ENCODE data around the gene ADAMTS2.

ADAMTS2 gene

DNA sequence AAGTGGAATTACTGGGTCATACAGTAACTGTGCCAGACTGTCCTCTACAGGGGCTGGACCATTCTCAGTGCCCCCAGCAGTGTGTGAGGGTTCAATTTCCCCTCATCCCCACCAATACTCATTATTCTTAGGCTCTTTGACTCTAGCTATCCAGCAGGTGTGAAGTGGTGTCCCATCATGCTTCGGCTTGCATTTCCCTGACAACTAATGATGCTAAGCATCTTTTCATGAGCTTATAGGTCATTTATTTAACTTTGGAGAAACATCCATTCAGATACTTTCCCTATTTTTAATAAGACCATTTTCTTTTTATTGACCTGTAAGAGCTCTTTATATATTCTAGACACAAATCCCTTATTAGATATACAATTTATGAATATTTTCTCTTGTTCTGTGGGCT is 63.6 kb downstream of the ADAMTS2 start:
- Histone ChIP-seq H3K27me3 (ENCODE audit: insufficient read depth, low read length) (no peaks in the 10 kb centered on the region), H3K9me3 (ENCODE audit: low read length) (no peaks in the 10 kb centered on the region), H3K4me3 (ENCODE audit: low read depth, low read length, poor library complexity, severe bottlenecking) (no peak overlapping the region), H3K36me3 (ENCODE audit: insufficient read depth, low read length) (no peaks in the 10 kb centered on the region), H2AFZ (ENCODE audit: low read length) (no peak overlapping the region), H3K79me2 (ENCODE audit: insufficient read depth, low read length) (no peaks in the 10 kb centered on the region), H3K27ac (ENCODE audit: low read depth, low read length, poor library complexity, severe bottlenecking) (no peak overlapping the region), H3K9me2 (ENCODE audit: low read depth, low read length) (no peaks in the 10 kb centered on the region), H3K4me1 (ENCODE audit: insufficient read depth, low read length, severe bottlenecking) (no peaks in the 10 kb centered on the region), H4K20me1 (ENCODE audit: insufficient read depth, low read length) (no peaks in the 10 kb centered on the region), H3K4me2 (ENCODE audit: low read length) (no peak overlapping the region), H3F3A (ENCODE audit: insufficient read depth, low read length) (no peaks in the 10 kb centered on the region), H3K9ac (ENCODE audit: low read length) (no peak overlapping the region)
- TF ChIP-seq EZH2 (IDR thresholded peaks at IDR 0.05; ENCODE audit: borderline replicate concordance, low read length), result no peak
- TF ChIP-seq, protein P1, sequence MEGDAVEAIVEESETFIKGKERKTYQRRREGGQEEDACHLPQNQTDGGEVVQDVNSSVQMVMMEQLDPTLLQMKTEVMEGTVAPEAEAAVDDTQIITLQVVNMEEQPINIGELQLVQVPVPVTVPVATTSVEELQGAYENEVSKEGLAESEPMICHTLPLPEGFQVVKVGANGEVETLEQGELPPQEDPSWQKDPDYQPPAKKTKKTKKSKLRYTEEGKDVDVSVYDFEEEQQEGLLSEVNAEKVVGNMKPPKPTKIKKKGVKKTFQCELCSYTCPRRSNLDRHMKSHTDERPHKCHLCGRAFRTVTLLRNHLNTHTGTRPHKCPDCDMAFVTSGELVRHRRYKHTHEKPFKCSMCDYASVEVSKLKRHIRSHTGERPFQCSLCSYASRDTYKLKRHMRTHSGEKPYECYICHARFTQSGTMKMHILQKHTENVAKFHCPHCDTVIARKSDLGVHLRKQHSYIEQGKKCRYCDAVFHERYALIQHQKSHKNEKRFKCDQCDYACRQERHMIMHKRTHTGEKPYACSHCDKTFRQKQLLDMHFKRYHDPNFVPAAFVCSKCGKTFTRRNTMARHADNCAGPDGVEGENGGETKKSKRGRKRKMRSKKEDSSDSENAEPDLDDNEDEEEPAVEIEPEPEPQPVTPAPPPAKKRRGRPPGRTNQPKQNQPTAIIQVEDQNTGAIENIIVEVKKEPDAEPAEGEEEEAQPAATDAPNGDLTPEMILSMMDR (IDR thresholded peaks at IDR 0.05; ENCODE audit: low read length), result no peak

DNA sequence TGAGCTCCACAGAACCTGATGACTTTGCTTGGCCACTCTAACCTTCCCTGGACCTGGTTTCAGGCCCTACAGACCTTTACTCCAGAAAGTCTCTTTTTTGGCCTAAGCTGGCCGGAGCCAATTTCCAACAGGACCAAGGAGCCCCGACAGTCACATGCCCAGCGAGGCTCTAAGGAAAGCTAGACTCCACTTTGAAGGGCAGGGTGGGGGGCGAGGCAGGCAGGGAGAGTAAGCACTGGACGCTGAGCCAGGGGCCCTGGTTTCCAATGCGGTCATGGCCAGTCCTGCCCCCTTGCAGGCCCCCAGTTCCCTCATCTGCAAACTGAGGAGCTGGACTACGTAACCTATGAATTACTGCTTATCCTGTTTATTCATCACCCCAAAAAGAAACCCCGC is 65.2 kb downstream of the ADAMTS2 start:
- TF ChIP-seq, protein P1 (IDR thresholded peaks at IDR 0.05; ENCODE audit: low read length), result no peak
- Histone ChIP-seq H4K20me1 (ENCODE audit: insufficient read depth, low read length) (no peaks in the 10 kb centered on the region), H3K4me2 (ENCODE audit: low read length) (no peak overlapping the region), H3K4me1 (ENCODE audit: insufficient read depth, low read length, severe bottlenecking) (no peaks in the 10 kb centered on the region), H2AFZ (ENCODE audit: low read length) (no peak overlapping the region), H3K27ac (ENCODE audit: low read depth, low read length, poor library complexity, severe bottlenecking) (no peak overlapping the region), H3K27me3 (ENCODE audit: insufficient read depth, low read length) (no peaks in the 10 kb centered on the region), H3K9me2 (ENCODE audit: low read depth, low read length) (no peaks in the 10 kb centered on the region), H3K9me3 (ENCODE audit: low read length) (no peaks in the 10 kb centered on the region), H3F3A (ENCODE audit: insufficient read depth, low read length) (no peaks in the 10 kb centered on the region), H3K4me3 (ENCODE audit: low read depth, low read length, poor library complexity, severe bottlenecking) (no peak overlapping the region), H3K79me2 (ENCODE audit: insufficient read depth, low read length) (no peaks in the 10 kb centered on the region), H3K9ac (ENCODE audit: low read length) (no peak overlapping the region), H3K36me3 (ENCODE audit: insufficient read depth, low read length) (no peaks in the 10 kb centered on the region)

DNA sequence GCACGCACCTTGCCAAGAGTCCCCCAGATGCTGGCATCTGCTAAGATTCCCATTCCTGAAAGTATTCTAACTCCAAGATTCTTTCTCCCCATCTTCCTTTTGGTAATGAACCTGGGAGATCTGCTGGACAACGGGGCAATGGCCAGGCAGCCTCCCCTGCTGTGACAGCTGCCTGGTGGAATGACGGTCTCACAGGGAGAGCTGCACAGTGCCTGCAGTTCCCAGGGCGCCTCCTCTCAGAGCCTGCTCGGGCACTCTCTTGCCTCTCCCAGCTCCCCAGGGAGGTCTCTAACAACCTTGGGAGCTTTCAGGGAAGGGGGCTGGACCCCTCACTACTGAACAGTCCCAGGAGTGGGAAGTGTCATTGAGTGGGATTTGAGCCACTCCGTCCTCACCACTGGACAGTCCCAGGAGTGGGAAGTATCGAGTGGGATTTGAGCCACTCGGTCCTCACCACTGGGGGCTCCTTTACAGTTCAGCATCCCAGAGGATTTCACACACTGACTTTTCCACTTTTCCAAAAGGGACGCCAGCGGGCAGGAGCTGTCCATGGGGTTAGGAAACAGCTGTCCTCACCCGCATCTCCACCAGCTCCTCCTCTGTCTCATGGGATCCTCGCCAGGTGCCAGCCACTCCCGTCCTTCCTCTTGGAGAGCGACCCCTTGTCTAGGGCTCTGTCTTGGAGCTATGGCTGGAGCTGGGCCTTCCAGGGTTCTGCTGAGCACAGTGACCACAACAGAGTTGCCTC is 65.7 kb downstream of the ADAMTS2 start:
- no peak overlapping the region for H3K4me2 ChIP-seq (ENCODE audit: low read length)
- H3K4me3 ChIP-seq (ENCODE audit: low read depth, low read length, poor library complexity, severe bottlenecking), result no peak overlapping the region
- H3K27me3 ChIP-seq (ENCODE audit: insufficient read depth, low read length), result no peaks in the 10 kb centered on the region
- H3K79me2 ChIP-seq (ENCODE audit: insufficient read depth, low read length), result no peaks in the 10 kb centered on the region
- no peaks in the 10 kb centered on the region for H3K9me2 ChIP-seq (ENCODE audit: low read depth, low read length)
- no peak for TF ChIP-seq EZH2 (IDR thresholded peaks at IDR 0.05; ENCODE audit: borderline replicate concordance, low read length)
- TF ChIP-seq, protein P1 (IDR thresholded peaks at IDR 0.05; ENCODE audit: low read length), result no peak
- no peaks in the 10 kb centered on the region for H3K36me3 ChIP-seq (ENCODE audit: insufficient read depth, low read length)
- no peaks in the 10 kb centered on the region for H3K4me1 ChIP-seq (ENCODE audit: insufficient read depth, low read length, severe bottlenecking)
- H2AFZ ChIP-seq (ENCODE audit: low read length), result no peak overlapping the region
- no peaks in the 10 kb centered on the region for H3F3A ChIP-seq (ENCODE audit: insufficient read depth, low read length)
- no peaks in the 10 kb centered on the region for H3K9me3 ChIP-seq (ENCODE audit: low read length)
- no peaks in the 10 kb centered on the region for H4K20me1 ChIP-seq (ENCODE audit: insufficient read depth, low read length)
- no peak overlapping the region for H3K9ac ChIP-seq (ENCODE audit: low read length)
- no peak overlapping the region for H3K27ac ChIP-seq (ENCODE audit: low read depth, low read length, poor library complexity, severe bottlenecking)

Measured in OCI-LY1 (cell line).